Measurements from ENCODE around the gene MCC. TPM values are rescaled to one million over a fixed set of nuclear protein-coding genes. Genes with fewer than 3 reads are reported as not detected.

MCC gene
- total RNA-seq, 1 donor from 2014 or later, result 20.6 TPM

- no peaks in the 10 kb centered on the region for H3K9me3 ChIP-seq
- no peak for TF ChIP-seq CTCF (IDR thresholded peaks at IDR 0.05)
- intact Hi-C loops (cut with DNase I), result no loop called here
- no peak overlapping the region for H3K4me3 ChIP-seq
- H3K4me1 ChIP-seq, result peaks cover 16% of the 10 kb centered on the region
- no peaks in the 10 kb centered on the region for H3K27me3 ChIP-seq (ENCODE audit: low read depth)
- no peaks in the 10 kb centered on the region for H3K36me3 ChIP-seq
- no peak for ATAC-seq
- DNase-seq, result no peak
- H3K27ac ChIP-seq, result no peak overlapping the region
Measured at GRCh38 chr5:113202287-113202686, 286.0 kb downstream of the MCC start.

- no peak for ATAC-seq
- no peak for DNase-seq
- Histone ChIP-seq H3K27ac (no peak overlapping the region), H3K9me3 (no peaks in the 10 kb centered on the region), H3K4me3 (no peak overlapping the region), H3K4me1 (peaks cover 16% of the 10 kb centered on the region), H3K27me3 (ENCODE audit: low read depth) (no peaks in the 10 kb centered on the region), H3K36me3 (no peaks in the 10 kb centered on the region)
- no peak for TF ChIP-seq CTCF (IDR thresholded peaks at IDR 0.05)
- intact Hi-C loops (cut with DNase I), result no loop called here
Measured at GRCh38 chr5:113201715-113202114, 286.5 kb downstream of the MCC start.

- H3K27ac ChIP-seq, result no peak overlapping the region
- intact Hi-C loops (cut with DNase I), result no loop called here
- H3K9me3 ChIP-seq, result no peaks in the 10 kb centered on the region
- no peak for DNase-seq
- no peak overlapping the region for H3K4me3 ChIP-seq
- H3K27me3 ChIP-seq (ENCODE audit: low read depth), result no peaks in the 10 kb centered on the region
- no peaks in the 10 kb centered on the region for H3K36me3 ChIP-seq
- ATAC-seq, result no peak
- H3K4me1 ChIP-seq, result no peaks in the 10 kb centered on the region
- no peak for TF ChIP-seq CTCF (IDR thresholded peaks at IDR 0.05)
Measured at GRCh38 chr5:113199122-113199905, 288.9 kb downstream of the MCC start.

- intact Hi-C loops (cut with DNase I), result no loop called here
- Histone ChIP-seq H3K27ac (no peak overlapping the region), H3K4me1 (no peaks in the 10 kb centered on the region), H3K36me3 (no peaks in the 10 kb centered on the region), H3K27me3 (ENCODE audit: low read depth) (no peaks in the 10 kb centered on the region), H3K9me3 (peaks cover 5% of the 10 kb centered on the region), H3K4me3 (no peak overlapping the region)
- no peak for TF ChIP-seq CTCF (IDR thresholded peaks at IDR 0.05)
- DNase-seq (no peak), ATAC-seq (peak in 1 of 2 donors; percentile 24)
Measured at GRCh38 chr5:113197456-113198200, 290.6 kb downstream of the MCC start.

GRCh38 chr5:113195771-113196170, 292.5 kb downstream of the MCC start:
- intact Hi-C loops (cut with DNase I), result no loop called here
- TF ChIP-seq CTCF (IDR thresholded peaks at IDR 0.05), result no peak
- no peaks in the 10 kb centered on the region for H3K27me3 ChIP-seq (ENCODE audit: low read depth)

More at GRCh38 chr5:113195771-113196170, 292.5 kb downstream of the MCC start:
- H3K4me1 ChIP-seq, result no peaks in the 10 kb centered on the region
- ATAC-seq, result no peak
- peaks cover 8% of the 10 kb centered on the region for H3K9me3 ChIP-seq
- H3K4me3 ChIP-seq, result no peak overlapping the region
- no peak for DNase-seq
- no peak overlapping the region for H3K27ac ChIP-seq
- H3K36me3 ChIP-seq, result no peaks in the 10 kb centered on the region
